ENCODE results near the gene ZNF70.

Gene ZNF70

DNA sequence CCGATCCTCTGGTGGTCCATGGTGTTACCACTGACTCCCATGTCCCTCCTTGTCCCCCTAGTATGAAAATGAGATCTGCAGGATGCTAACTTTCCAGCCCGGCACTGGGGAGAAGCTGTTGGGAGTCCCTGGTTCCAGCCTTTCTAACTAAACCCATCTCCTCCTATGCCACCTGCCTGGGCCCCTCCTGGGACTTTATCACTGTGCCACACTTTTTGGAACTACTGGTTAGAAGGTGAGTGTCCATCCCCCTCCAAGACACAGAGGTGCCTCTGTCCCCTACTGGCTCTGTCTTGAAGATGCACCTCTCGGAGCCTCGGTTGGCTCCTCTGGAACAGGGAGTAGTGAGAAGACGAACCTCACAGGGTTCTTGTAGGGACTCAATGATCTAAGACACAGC, 60.2 kb downstream of the ZNF70 start, which contains the start of gene RGL4:
TSS of gene RGL4 (plus strand) at position 301 of the 400 bp plus-strand sequence. CDS start 1,018 bp downstream, outside the sequence.
- no peaks in the 10 kb centered on the region for H3K9me3 ChIP-seq (ENCODE audit: control extremely low read depth in 1 of 5, control insufficient read depth in 4 of 5, insufficient read depth in 2 of 5, low read depth in 1 of 5, low read length in 4 of 5)
- peaks cover 6 to 69% (median 45%) of the 10 kb centered on the region in 4 experiments for H3K36me3 ChIP-seq (ENCODE audit: control insufficient read depth in 4 of 4, insufficient read depth in 4 of 4, low read length in 3 of 4)
- ChIA-PET POLR2A (no interaction called here), CTCF (interaction anchor here (0.8 kb wide), 1 partner anchor 75 kb away, joined by 3 read pairs; no protein-coding TSS in a partner anchor)
- no peak for DNase-seq
- peaks cover 5 to 15% (median 11%) of the 10 kb centered on the region in 4 experiments for H3K4me1 ChIP-seq (ENCODE audit: control extremely low read depth in 1 of 4, control insufficient read depth in 4 of 4, insufficient read depth in 4 of 4, low read length in 3 of 4)
- WGBS (ENCODE audit: insufficient coverage): 94% methylated on average over 5 of the region's 5 CpGs
- no peak within 1 kb of the TSS for H3K27ac ChIP-seq (ENCODE audit: insufficient read depth in 1 of 2, low read depth in 1 of 2, low read length in 2 of 2, poor library complexity in 1 of 2, severe bottlenecking in 2 of 2)
- H3K27me3 ChIP-seq (replicated peaks in 2 of 5; ENCODE audit: control insufficient read depth in 4 of 5, insufficient read depth in 5 of 5, low read length in 4 of 5): no peaks in the 10 kb centered on the region
- H3K4me3 ChIP-seq (ENCODE audit: control insufficient read depth in 1 of 7, extremely low read depth in 1 of 7, insufficient read depth in 4 of 7, low read depth in 2 of 7, low read length in 6 of 7): no peak within 1 kb of the TSS

DNA sequence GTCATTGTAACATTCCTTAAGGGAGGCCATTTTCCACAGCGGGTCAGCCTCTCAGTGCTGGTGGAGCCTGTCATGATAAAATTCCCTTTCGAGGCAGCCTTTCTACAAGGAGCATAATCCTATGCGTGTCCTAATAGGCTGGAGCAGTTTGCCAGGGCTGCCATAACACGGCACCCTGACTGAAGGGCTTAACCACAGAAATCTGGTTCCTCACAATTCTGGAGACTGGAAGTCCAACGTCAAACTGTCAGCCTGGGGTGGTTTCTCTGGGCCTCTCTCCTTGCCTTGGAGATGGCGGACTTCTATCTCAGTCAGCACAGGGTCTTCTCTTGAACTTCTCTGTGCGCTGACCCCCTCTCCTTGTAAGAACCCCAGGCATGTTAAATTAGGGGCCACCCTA, 61.5 kb downstream of the ZNF70 start:
- WGBS (ENCODE audit: insufficient coverage): 99% methylated on average over 7 of the region's 7 CpGs

More for the DNA sequence above, 61.5 kb downstream of the ZNF70 start:
- no peak overlapping the region for H3K4me3 ChIP-seq (ENCODE audit: control insufficient read depth in 1 of 7, extremely low read depth in 1 of 7, insufficient read depth in 4 of 7, low read depth in 2 of 7, low read length in 6 of 7)
- H3K27ac ChIP-seq (ENCODE audit: insufficient read depth in 1 of 2, low read depth in 1 of 2, low read length in 2 of 2, poor library complexity in 1 of 2, severe bottlenecking in 2 of 2): no peak overlapping the region
- ChIA-PET POLR2A (no interaction called here), CTCF (no interaction called here)
- no peaks in the 10 kb centered on the region for H3K27me3 ChIP-seq (replicated peaks in 2 of 5; ENCODE audit: control insufficient read depth in 4 of 5, insufficient read depth in 5 of 5, low read length in 4 of 5)
- H3K9me3 ChIP-seq (ENCODE audit: control extremely low read depth in 1 of 5, control insufficient read depth in 4 of 5, insufficient read depth in 2 of 5, low read depth in 1 of 5, low read length in 4 of 5): no peaks in the 10 kb centered on the region
- no peak for DNase-seq
- peaks cover 0 to 2% (median 0%) of the 10 kb centered on the region in 4 experiments for H3K4me1 ChIP-seq (ENCODE audit: control extremely low read depth in 1 of 4, control insufficient read depth in 4 of 4, insufficient read depth in 4 of 4, low read length in 3 of 4)
- peaks cover 6 to 63% (median 39%) of the 10 kb centered on the region in 4 experiments for H3K36me3 ChIP-seq (ENCODE audit: control insufficient read depth in 4 of 4, insufficient read depth in 4 of 4, low read length in 3 of 4)
